HepG2 (cell line): Measurements from ENCODE around the gene INAFM1. TPM values are rescaled to one million over a fixed set of nuclear protein-coding genes. Genes with fewer than 3 reads are reported as not detected.

ENCODE experiments used
- ARID2 ChIP-seq: sonication (generic); formaldehyde crosslinking; IDR thresholded peaks from 2 replicates; pipeline ENCODE4 v1.8.1; 2022; ENCODE audit warnings: mild to moderate bottlenecking, missing genetic modification reagents, borderline replicate concordance
- E2F5 ChIP-seq: sonication (generic); formaldehyde crosslinking; conservative IDR thresholded peaks from 2 replicates; pipeline ENCODE4 v1.4.0; 2020; ENCODE audit warnings: missing genetic modification reagents
- FOXO4 ChIP-seq: sonication (generic); formaldehyde crosslinking; conservative IDR thresholded peaks from 2 replicates; pipeline ENCODE4 v1.8.1; 2023; ENCODE audit warnings: missing genetic modification reagents
- FOXP4 ChIP-seq: sonication (generic); formaldehyde crosslinking; IDR thresholded peaks from 2 replicates; pipeline ENCODE4 v1.4.0; 2020; ENCODE audit warnings: missing genetic modification reagents
- HNF1A ChIP-seq, 2 experiments: sonication (generic) in 1 of 2; formaldehyde crosslinking in 1 of 2; IDR thresholded peaks; 2 replicates each; pipeline versions ENCODE4 v1.4.0 to v1.6.1; 2016 to 2020; ENCODE audit warnings: borderline replicate concordance in 1 of 2, low read depth in 1 of 2, mild to moderate bottlenecking in 1 of 2, missing genetic modification reagents in 1 of 2
- ISX ChIP-seq: sonication (generic); formaldehyde crosslinking; conservative IDR thresholded peaks from 2 replicates; pipeline ENCODE4 v1.5.0; 2020; ENCODE audit warnings: missing genetic modification reagents
- KAT7 ChIP-seq: IDR thresholded peaks from 2 replicates; pipeline ENCODE4 v1.6.1; 2018; ENCODE audit warnings: borderline replicate concordance, missing compliant biosample characterization
- NCOA2 ChIP-seq: sonication (generic); formaldehyde crosslinking; IDR thresholded peaks from 2 replicates; pipeline ENCODE4 v1.8.0; 2022; ENCODE audit warnings: inconsistent platforms
- RARG ChIP-seq: sonication (generic); formaldehyde crosslinking; IDR thresholded peaks from 2 replicates; pipeline ENCODE4 v1.4.0; 2020; ENCODE audit warnings: low read depth, mild to moderate bottlenecking, missing genetic modification reagents
- SP5 ChIP-seq: IDR thresholded peaks from 2 replicates; pipeline ENCODE4 v1.6.1; 2016; ENCODE audit warnings: low read depth, borderline replicate concordance
- YEATS2 ChIP-seq: sonication (generic); formaldehyde crosslinking; IDR thresholded peaks from 2 replicates; pipeline ENCODE4 v1.4.0; 2020; ENCODE audit warnings: missing genetic modification reagents, borderline replicate concordance
- ZBTB43 ChIP-seq: sonication (generic); formaldehyde crosslinking; conservative IDR thresholded peaks from 2 replicates; pipeline ENCODE4 v1.4.0; 2020; ENCODE audit warnings: missing genetic modification reagents
- ZC3H4 ChIP-seq: sonication (generic); formaldehyde crosslinking; IDR thresholded peaks from 2 replicates; pipeline ENCODE4 v1.4.0; 2020; ENCODE audit warnings: missing genetic modification reagents, borderline replicate concordance
- ZGPAT ChIP-seq: IDR thresholded peaks from 2 replicates; pipeline ENCODE4 v1.6.1; 2016; ENCODE audit warnings: mild to moderate bottlenecking
- ZNF446 ChIP-seq: sonication (generic); formaldehyde crosslinking; IDR thresholded peaks from 2 replicates; pipeline ENCODE4 v1.5.0; 2020; ENCODE audit warnings: mild to moderate bottlenecking, missing genetic modification reagents
- ZNF549 ChIP-seq: sonication (generic); formaldehyde crosslinking; IDR thresholded peaks from 2 replicates; pipeline ENCODE4 v1.5.0; 2020; ENCODE audit warnings: missing genetic modification reagents
- ZNF552 ChIP-seq: sonication (generic); formaldehyde crosslinking; IDR thresholded peaks from 2 replicates; pipeline ENCODE4 v1.9.0; 2022; ENCODE audit warnings: missing genetic modification reagents, mild to moderate bottlenecking, borderline replicate concordance
- polyA plus RNA-seq, 8 experiments: library from polyadenylated mRNA; depleted of rRNA in 3 of 8; stranded (reverse) in 7 of 8; unstranded in 1 of 8; fragments of >200 nt; fragmentation: Illumina TruSeq in 4 of 8; extraction: Trizol in 4 of 8; gene quantifications; 2 replicates each; pipeline versions ENCODE4 v1.2.1 to v1.2.3, GENCODE V29; 2011 to 2016; ENCODE audit warnings: low read depth in 4 of 8, missing spikeins in 1 of 8, mixed read lengths in 1 of 8; ENCODE audit not compliant: insufficient read depth in 1 of 8
- total RNA-seq, 5 experiments: library from RNA; depleted of rRNA; stranded (reverse); fragments of >200 nt; fragmentation: Illumina TruSeq; extraction: Trizol; gene quantifications; 2 replicates each; pipeline ENCODE4 v1.2.3, GENCODE V29; 2016; ENCODE audit warnings: low read depth in 1 of 5

INAFM1 gene
- total and polyA plus RNA-seq, 2 of the 13 experiments (the other 11 are each of a cell fraction or from before 2014, with no cell fraction given), result 0.88 to 1.9 TPM

GRCh38 chr19:47228168-47228936, 46.3 kb upstream of the INAFM1 start (continued):
- TF ChIP-seq ZNF446 (CRISPR knock-in tag), result no peak
- TF ChIP-seq FOXP4 (CRISPR knock-in tag), result peak; percentile 33; the same call in 1 of the 2 replicates
- TF ChIP-seq FOXO4 (CRISPR knock-in tag), result no peak
- no peak for TF ChIP-seq ZGPAT (CRISPR knock-in tag)
- no peak for TF ChIP-seq ZNF549
- 0 out of 2 replicates have a peak, but pooled peaks have one; percentile 50 for TF ChIP-seq ZC3H4 (CRISPR knock-in tag)
- no peak for TF ChIP-seq ISX (CRISPR knock-in tag)
- no peak for TF ChIP-seq ZNF552
- TF ChIP-seq YEATS2 (CRISPR knock-in tag), result no peak
- 0 out of 2 replicates have a peak, but pooled peaks have one; percentile 25 for TF ChIP-seq NCOA2 (CRISPR knock-in tag)
- no peak for TF ChIP-seq RARG (CRISPR knock-in tag)
- no peak for TF ChIP-seq E2F5
- TF ChIP-seq SP5, result peak; percentile 80; the same call in 1 of the 2 replicates
- TF ChIP-seq ARID2 (CRISPR knock-in tag), result no peak
- no peak for TF ChIP-seq HNF1A (IDR thresholded peaks at IDR 0.05; ENCODE audit: low read depth)
- TF ChIP-seq HNF1A (CRISPR knock-in tag; IDR thresholded peaks at IDR 0.05; ENCODE audit: borderline replicate concordance), result no peak
- TF ChIP-seq KAT7 (CRISPR knock-in tag), result no peak
- TF ChIP-seq ZBTB43, result no peak
